Urothelium cell line (cell line): Measurements from ENCODE around the gene MEI1.
A peak's percentile ranks its signal among the peaks of the same experiment; 100 is the strongest.
"Not testable (repeated sequence)": the region's sequence is repeated elsewhere in the genome, so short reads cannot be mapped to it uniquely, and the experiment has no call there.

ENCODE experiments used
- DNase-seq: peaks from one replicate; pipeline ENCODE4 v3.0.0; 2011; ENCODE audit warnings: low spot score, mixed read lengths
- FAIRE-seq: peaks from 2 replicates; lab custom pipeline; 2011; peaks lifted over from hg19 to GRCh38; lab: Jason Lieb, UNC

Gene MEI1

GRCh38 chr22:41835462-41835861 is 136.2 kb downstream of the MEI1 start:
- not testable (repeated sequence) for DNase-seq, FAIRE-seq

GRCh38 chr22:41836551-41836950 is 137.2 kb downstream of the MEI1 start:
- DNase-seq (no peak), FAIRE-seq (peak; percentile 71)

GRCh38 chr22:41838842-41839618 is 139.7 kb downstream of the MEI1 start:
- DNase-seq = no peak
- no peak for FAIRE-seq

- DNase-seq (no peak), FAIRE-seq (no peak)
Observed at GRCh38 chr22:41840216-41840615, 140.9 kb downstream of the MEI1 start.

- DNase-seq = no peak
- no peak for FAIRE-seq
Observed at GRCh38 chr22:41841085-41841712, 141.9 kb downstream of the MEI1 start.

- DNase-seq (no peak), FAIRE-seq (no peak)
Observed at GRCh38 chr22:41842996-41843970, 144.0 kb downstream of the MEI1 start.

GRCh38 chr22:41844036-41844435 is 144.7 kb downstream of the MEI1 start:
- FAIRE-seq (no peak), DNase-seq (no peak)

- FAIRE-seq (no peak), DNase-seq (no peak)
Observed at GRCh38 chr22:41844513-41844912, 145.2 kb downstream of the MEI1 start.

- no peak for DNase-seq
- FAIRE-seq = no peak
Observed at GRCh38 chr22:41845380-41846267, 146.3 kb downstream of the MEI1 start.

- no peak for DNase-seq
- FAIRE-seq = no peak
Observed at GRCh38 chr22:41846268-41846987, 147.1 kb downstream of the MEI1 start.

GRCh38 chr22:41847300-41847699 is 148.0 kb downstream of the MEI1 start:
- FAIRE-seq (no peak), DNase-seq (no peak)

GRCh38 chr22:41848468-41848867 is 149.2 kb downstream of the MEI1 start:
- no peak for DNase-seq
- FAIRE-seq = no peak
